VCaP (cell line): Measurements from ENCODE around the gene TBC1D4.
A peak's percentile ranks its signal among the peaks of the same experiment; 100 is the strongest.
"Not testable (repeated sequence)": the region's sequence is repeated elsewhere in the genome, so short reads cannot be mapped to it uniquely, and the experiment has no call there.

Experiments
- H3K27ac ChIP-seq: fragments of 450-650 bp; 2 replicates; pipeline ENCODE4 v1.5.1; 2017
- CTCF ChIP-seq: fragments of 450-650 bp; conservative IDR thresholded peaks from 2 replicates; pipeline ENCODE4 v1.5.1; 2017; ENCODE audit warnings: mild to moderate bottlenecking, moderate library complexity

The TBC1D4 gene

GRCh38 chr13:75360170-75360569, 121.8 kb downstream of the TBC1D4 start:
- no peak for TF ChIP-seq CTCF

GRCh38 chr13:75359266-75359665, 122.7 kb downstream of the TBC1D4 start:
- TF ChIP-seq CTCF, result no peak
- H3K27ac ChIP-seq, result no peak overlapping the region

More at GRCh38 chr13:75360170-75360569, 121.8 kb downstream of the TBC1D4 start:
- H3K27ac ChIP-seq, result no peak overlapping the region

- H3K27ac ChIP-seq, result no peak overlapping the region
- peak; percentile 73 for TF ChIP-seq CTCF
These were observed 124.2 kb downstream of the TBC1D4 start for GRCh38 chr13:75357576-75358289.

DNA sequence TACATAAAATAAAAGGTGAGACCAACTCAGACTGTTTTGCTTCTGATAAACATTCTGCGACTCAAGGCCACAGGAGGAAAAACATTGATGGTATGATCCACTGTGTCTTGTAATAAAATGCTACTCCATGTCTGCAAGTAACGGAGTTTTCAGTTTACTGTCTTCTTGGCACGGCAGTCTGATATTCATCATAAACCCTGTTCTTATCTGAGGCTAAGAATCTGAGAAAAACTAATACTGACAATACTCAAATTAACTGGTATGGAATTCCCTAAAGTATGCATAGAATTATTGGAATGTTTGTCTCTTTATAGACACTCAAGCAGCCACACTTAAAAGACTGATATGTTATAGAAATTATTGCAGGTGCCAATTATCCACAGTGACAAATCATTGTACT, 125.5 kb downstream of the TBC1D4 start:
- no peak overlapping the region for H3K27ac ChIP-seq
- TF ChIP-seq CTCF, result no peak

DNA sequence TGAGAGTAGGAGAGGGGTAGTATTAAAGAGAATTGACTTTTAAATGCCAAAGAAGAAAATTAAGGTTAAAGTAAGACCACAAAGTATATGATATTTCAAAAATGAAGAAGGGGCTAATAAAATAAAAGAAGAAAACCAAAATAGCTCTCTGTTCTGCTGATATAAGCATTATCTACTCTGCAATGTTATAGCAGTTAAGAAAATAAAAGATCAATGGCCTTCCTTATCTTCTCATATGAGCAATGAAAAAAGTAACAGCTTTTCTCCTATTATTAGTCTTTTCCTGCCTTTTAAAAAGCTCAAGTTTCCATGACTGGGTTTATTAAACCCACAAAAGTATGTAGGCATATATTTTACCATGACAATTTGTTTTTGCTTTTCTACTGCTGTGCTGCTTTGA, 126.4 kb downstream of the TBC1D4 start:
- H3K27ac ChIP-seq, result no peak overlapping the region

DNA sequence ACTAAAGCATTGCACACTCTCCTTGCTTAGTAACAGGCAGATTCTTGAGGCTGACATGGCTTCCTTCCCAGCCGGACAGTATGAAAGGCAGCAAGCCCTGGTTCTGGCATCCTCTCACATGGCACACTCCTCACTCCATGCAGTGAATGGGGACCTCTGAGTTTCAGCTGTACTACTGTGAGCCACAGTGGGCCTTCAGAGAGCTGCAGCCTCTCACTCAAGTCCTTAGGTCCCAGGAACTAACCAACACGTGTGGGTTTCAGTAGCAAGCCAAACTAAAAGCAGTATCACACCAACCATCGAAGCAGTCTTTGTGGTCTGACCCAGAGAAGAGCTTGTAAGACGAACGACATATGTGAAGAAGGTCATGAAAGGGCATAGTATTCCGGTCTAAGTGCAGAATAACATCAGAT, 128.2 kb downstream of the TBC1D4 start:
- H3K27ac ChIP-seq, result no peak overlapping the region
- no peak for TF ChIP-seq CTCF

More for the DNA sequence above, 126.4 kb downstream of the TBC1D4 start:
- TF ChIP-seq CTCF, result no peak

GRCh38 chr13:75352641-75353327, 129.2 kb downstream of the TBC1D4 start:
- no peak overlapping the region for H3K27ac ChIP-seq
- no peak for TF ChIP-seq CTCF

DNA sequence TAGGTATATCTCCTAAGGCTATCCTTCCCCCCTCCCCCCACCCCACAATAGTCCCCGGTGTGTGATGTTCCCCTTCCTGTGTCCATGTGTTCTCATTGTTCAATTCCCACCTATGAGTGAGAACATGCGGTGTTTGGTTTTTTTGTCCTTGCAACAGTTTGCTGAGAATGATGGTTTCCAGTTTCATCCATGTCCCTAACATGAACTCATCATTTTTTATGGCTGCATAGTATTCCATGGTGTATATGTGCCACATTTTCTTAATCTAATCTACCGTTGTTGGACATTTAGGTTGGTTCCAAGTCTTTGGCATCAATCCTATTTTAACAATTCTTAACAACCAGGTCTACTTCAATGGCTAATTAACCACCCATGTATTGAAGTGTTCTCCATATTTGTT, 130.4 kb downstream of the TBC1D4 start:
- not testable (repeated sequence) for H3K27ac ChIP-seq
